Thoracic aorta (tissue), 2 donors: ENCODE measurements around the gene TOM1. TPM values are rescaled to one million over a fixed set of nuclear protein-coding genes. Genes with fewer than 3 reads are reported as not detected.

Source experiments
- ATAC-seq: fragments of 150-250 bp; one replicate; pipeline ENCODE4 v1.8.0; 2017; ENCODE audit warnings: low read depth; ENCODE audit not compliant: insufficient number of reproducible peaks, low FRiP score
- DNase-seq: peaks from one replicate; pipeline ENCODE4 v3.0.0-alpha.2; 2020; ENCODE audit warnings: low spot score
- H3K27ac ChIP-seq, 2 donors: fragments of 200-600 bp; sonication (generic); 1 replicate in 1 of 2; 2 replicates in 1 of 2; pipeline ENCODE4 v1.5.1; 2016; ENCODE audit warnings: mild to moderate bottlenecking in 2 of 2, moderate library complexity in 2 of 2
- H3K27me3 ChIP-seq: fragments of 200-600 bp; sonication (generic); replicated peaks from 2 replicates; pipeline ENCODE4 v1.6.0; 2016; ENCODE audit warnings: mild to moderate bottlenecking; ENCODE audit not compliant: insufficient read depth
- H3K36me3 ChIP-seq: fragments of 200-600 bp; sonication (generic); one replicate; pipeline ENCODE4 v1.5.1; 2016
- H3K4me1 ChIP-seq, 2 donors: fragments of 200-600 bp; sonication (generic); 1 replicate in 1 of 2; 2 replicates in 1 of 2; pipeline versions ENCODE4 v1.5.1 to v1.6.0; 2016; ENCODE audit warnings: low read depth in 2 of 2, mild to moderate bottlenecking in 1 of 2; ENCODE audit not compliant: control insufficient read depth in 1 of 2
- H3K4me3 ChIP-seq: fragments of 200-600 bp; sonication (generic); 2 replicates; pipeline ENCODE4 v1.5.1; 2016; ENCODE audit warnings: mild to moderate bottlenecking
- H3K9me3 ChIP-seq: fragments of 200-600 bp; sonication (generic); 2 replicates; pipeline ENCODE4 v1.5.1; 2016
- CTCF ChIP-seq: fragments of 200-600 bp; sonication (generic); IDR thresholded peaks from one replicate; pipeline ENCODE4 v1.5.1; 2019; ENCODE audit warnings: antibody characterized with exemption
- total RNA-seq, 2 donors: library from RNA; depleted of rRNA; stranded (reverse); fragments of >200 nt; gene quantifications; one replicate each; pipeline versions ENCODE4 v1.1.0 to v1.2.3, GENCODE V29; 2016

Gene TOM1
- total RNA-seq, 2 donors from 2014 or later: 64.7 to 78.4 TPM

- Histone ChIP-seq H3K4me1 (peaks cover 8 to 21% of the 10 kb centered on the region in 2 donors), H3K4me3 (no peak overlapping the region), H3K36me3 (peaks cover 37% of the 10 kb centered on the region), H3K27ac (no peak overlapping the region), H3K27me3 (no peaks in the 10 kb centered on the region), H3K9me3 (no peaks in the 10 kb centered on the region)
- no peak for TF ChIP-seq CTCF
- ATAC-seq (no peak), DNase-seq (no peak)
These were observed 19.7 kb downstream of the TOM1 start for GRCh38 chr22:35319244-35319985.

GRCh38 chr22:35322126-35322525 lies 22.4 kb downstream of the TOM1 start:
- TF ChIP-seq CTCF: no peak
- ATAC-seq (no peak), DNase-seq (no peak)
- Histone ChIP-seq H3K4me3 (no peak overlapping the region), H3K27ac (no peak overlapping the region), H3K27me3 (no peaks in the 10 kb centered on the region), H3K36me3 (peaks cover 48% of the 10 kb centered on the region), H3K4me1 (no peaks in the 10 kb centered on the region), H3K9me3 (no peaks in the 10 kb centered on the region)

GRCh38 chr22:35322893-35323292 lies 23.2 kb downstream of the TOM1 start:
- no peak for DNase-seq
- no peak overlapping the region for H3K27ac ChIP-seq
- no peaks in the 10 kb centered on the region for H3K27me3 ChIP-seq
- no peak for TF ChIP-seq CTCF
- ATAC-seq: no peak
- no peaks in the 10 kb centered on the region for H3K9me3 ChIP-seq
- H3K4me1 ChIP-seq: no peaks in the 10 kb centered on the region
- H3K4me3 ChIP-seq: no peak overlapping the region
- peaks cover 51% of the 10 kb centered on the region for H3K36me3 ChIP-seq

- Histone ChIP-seq H3K9me3 (no peaks in the 10 kb centered on the region), H3K27ac (no peak overlapping the region), H3K4me1 (no peaks in the 10 kb centered on the region), H3K4me3 (no peak overlapping the region), H3K27me3 (no peaks in the 10 kb centered on the region), H3K36me3 (peaks cover 56% of the 10 kb centered on the region)
- DNase-seq (no peak), ATAC-seq (no peak)
- TF ChIP-seq CTCF: no peak
These were observed 23.6 kb downstream of the TOM1 start for GRCh38 chr22:35323305-35323704.

GRCh38 chr22:35324067-35324466 lies 24.4 kb downstream of the TOM1 start:
- Histone ChIP-seq H3K27me3 (no peaks in the 10 kb centered on the region), H3K9me3 (no peaks in the 10 kb centered on the region), H3K4me1 (peaks cover 0 to 5% of the 10 kb centered on the region in 2 donors), H3K27ac (no peak overlapping the region), H3K4me3 (no peak overlapping the region), H3K36me3 (peaks cover 54% of the 10 kb centered on the region)
- ATAC-seq: no peak
- DNase-seq: no peak
- TF ChIP-seq CTCF: no peak
